IMR-90 (cell line): ENCODE results near the gene SCD. TPM values are rescaled to one million over a fixed set of nuclear protein-coding genes. Genes with fewer than 3 reads are reported as not detected.

Experiments used
- ATAC-seq: fragments of 200-7000 bp; cut with Tn5 transposase; 2 replicates; pipeline ENCODE4 v1.9.1; 2020; ENCODE audit warnings: low read depth, mild to moderate bottlenecking, moderate library complexity
- BruUV-seq: library from RNA; stranded (reverse); fragments of 400-500 nt; replicated peaks from 2 replicates; lab custom pipeline; 2021; lab: Mats Ljungman, UMichigan
- CTCF ChIA-PET: fragments of 300-600 bp; formaldehyde crosslinking; extraction: SDS; loops from one replicate; lab custom pipeline; 2021; ENCODE audit warnings: antibody characterized with exemption; lab: Yijun Ruan, JAX
- POLR2A ChIA-PET: fragments of 300-600 bp; sonication (Branson Sonifier 250); formaldehyde crosslinking; loops from one replicate; lab custom pipeline; 2022; ENCODE audit warnings: antibody characterized with exemption; ENCODE audit not compliant: unreplicated experiment; lab: Charles Lee
- DNase-seq: peaks from one replicate; pipeline ENCODE4 v3.0.0; 2013
- H2AFZ ChIP-seq: replicated peaks from 2 replicates; pipeline ENCODE3; 2013; ENCODE audit warnings: low read length, mild to moderate bottlenecking; ENCODE audit not compliant: poor library complexity
- H2AK5ac ChIP-seq: 2 replicates; pipeline ENCODE4 v1.6.1; 2013; ENCODE audit warnings: low read depth, low read length, inconsistent platforms
- H2AK9ac ChIP-seq: replicated peaks from 2 replicates; pipeline ENCODE3; 2013; ENCODE audit warnings: mild to moderate bottlenecking, low read depth, low read length, moderate library complexity; ENCODE audit not compliant: poor library complexity
- H2BK120ac ChIP-seq: 2 replicates; pipeline ENCODE4 v1.6.1; 2013; ENCODE audit warnings: low read depth, low read length, inconsistent platforms
- H2BK15ac ChIP-seq: 3 replicates; pipeline ENCODE4 v1.6.1; 2013; ENCODE audit warnings: low read depth, low read length, inconsistent platforms
- H2BK20ac ChIP-seq: 2 replicates; pipeline ENCODE4 v1.6.1; 2013; ENCODE audit warnings: low read depth, mild to moderate bottlenecking, inconsistent platforms, low read length, moderate library complexity
- H2BK5ac ChIP-seq: 2 replicates; pipeline ENCODE4 v1.6.1; 2013; ENCODE audit warnings: mild to moderate bottlenecking, low read depth, low read length, inconsistent platforms; ENCODE audit not compliant: poor library complexity, severe bottlenecking
- H3K14ac ChIP-seq: replicated peaks from 2 replicates; pipeline ENCODE4 v1.6.1; 2013; ENCODE audit warnings: low read depth, low read length, inconsistent platforms
- H3K18ac ChIP-seq: 2 replicates; pipeline ENCODE4 v1.6.1; 2013; ENCODE audit warnings: low read depth, low read length, control low read depth
- H3K23ac ChIP-seq: 2 replicates; pipeline ENCODE4 v1.6.1; 2013; ENCODE audit warnings: low read depth, low read length, inconsistent platforms
- H3K27ac ChIP-seq: 2 replicates; pipeline ENCODE4 v1.5.1; 2013; ENCODE audit warnings: mild to moderate bottlenecking, control low read depth, low read length; ENCODE audit not compliant: insufficient read depth
- H3K27me3 ChIP-seq: 2 replicates; pipeline ENCODE4 v1.6.1; 2013; ENCODE audit warnings: low read length; ENCODE audit not compliant: control insufficient read depth, insufficient read depth
- H3K36me3 ChIP-seq: 2 replicates; pipeline ENCODE4 v1.6.1; 2013; ENCODE audit warnings: low read length, mixed read lengths; ENCODE audit not compliant: control insufficient read depth, insufficient read depth
- H3K4ac ChIP-seq: 2 replicates; pipeline ENCODE4 v1.6.1; 2013; ENCODE audit warnings: low read depth, low read length, inconsistent platforms
- H3K4me1 ChIP-seq: 2 replicates; pipeline ENCODE4 v1.6.1; 2013; ENCODE audit warnings: low read length, mixed read lengths; ENCODE audit not compliant: control insufficient read depth, insufficient read depth
- H3K4me2 ChIP-seq: 2 replicates; pipeline ENCODE4 v1.6.1; 2013; ENCODE audit warnings: low read depth, mild to moderate bottlenecking, control low read depth, low read length, moderate library complexity
- H3K4me3 ChIP-seq: 2 replicates; pipeline ENCODE4 v1.5.1; 2013; ENCODE audit warnings: low read depth, mild to moderate bottlenecking, control low read depth, low read length, moderate library complexity; ENCODE audit not compliant: insufficient read depth
- H3K56ac ChIP-seq: 2 replicates; pipeline ENCODE4 v1.6.1; 2013; ENCODE audit warnings: low read length, inconsistent platforms; ENCODE audit not compliant: insufficient read depth; ENCODE audit errors: extremely low read depth
- H3K79me1 ChIP-seq, 2 experiments: 2 replicates each; pipeline ENCODE4 v1.6.1; 2013; ENCODE audit warnings: low read length in 2 of 2, inconsistent platforms in 1 of 2, low read depth in 1 of 2
- H3K9ac ChIP-seq: 2 replicates; pipeline ENCODE4 v1.6.1; 2013; ENCODE audit warnings: low read depth, low read length, control low read depth
- H3K9me1 ChIP-seq: 2 replicates; pipeline ENCODE4 v1.6.1; 2013; ENCODE audit warnings: low read length, inconsistent platforms; ENCODE audit not compliant: insufficient read depth
- H3K9me3 ChIP-seq: 2 replicates; pipeline ENCODE4 v1.6.1; 2013; ENCODE audit warnings: low read length; ENCODE audit not compliant: control insufficient read depth, insufficient read depth
- H4K20me1 ChIP-seq: 2 replicates; pipeline ENCODE4 v1.6.1; 2013; ENCODE audit warnings: low read length, inconsistent platforms; ENCODE audit not compliant: insufficient read depth
- H4K5ac ChIP-seq: 2 replicates; pipeline ENCODE4 v1.6.1; 2013; ENCODE audit warnings: mild to moderate bottlenecking, low read depth, low read length, control low read depth
- H4K8ac ChIP-seq, 2 experiments: 2 replicates each; pipeline ENCODE4 v1.6.1; 2013; ENCODE audit warnings: low read depth in 2 of 2, low read length in 2 of 2, control low read depth in 1 of 2, inconsistent platforms in 1 of 2
- H4K91ac ChIP-seq: 2 replicates; pipeline ENCODE4 v1.6.1; 2013; ENCODE audit warnings: low read depth, low read length, inconsistent platforms; ENCODE audit not compliant: insufficient read depth
- BHLHE40 ChIP-seq: fragments of 150-350 bp; IDR thresholded peaks from 2 replicates; pipeline ENCODE4 v1.6.1; 2016; ENCODE audit warnings: mild to moderate bottlenecking, low read depth, low read length
- CEBPB ChIP-seq: IDR thresholded peaks from 2 replicates; pipeline ENCODE4 v1.6.1; 2012; ENCODE audit warnings: low read depth, low read length, improper control_type of control experiment
- CHD1 ChIP-seq: IDR thresholded peaks from 2 replicates; pipeline ENCODE4 v1.6.1; 2012; ENCODE audit warnings: low read depth, low read length, improper control_type of control experiment
- CTCF ChIP-seq: conservative IDR thresholded peaks from 2 replicates; pipeline ENCODE4 v1.5.1; 2012; ENCODE audit warnings: mild to moderate bottlenecking, low read depth, low read length, improper control_type of control experiment
- FOS ChIP-seq: fragments of 150-350 bp; IDR thresholded peaks from 2 replicates; pipeline ENCODE4 v1.6.1; 2016; ENCODE audit warnings: low read depth, low read length
- MAFK ChIP-seq: IDR thresholded peaks from 2 replicates; pipeline ENCODE4 v1.6.1; 2012; ENCODE audit warnings: low read depth, low read length, improper control_type of control experiment
- MAZ ChIP-seq: IDR thresholded peaks from 2 replicates; pipeline ENCODE4 v1.6.1; 2012; ENCODE audit warnings: low read depth, mild to moderate bottlenecking, low read length, improper control_type of control experiment, moderate library complexity, borderline replicate concordance
- MXI1 ChIP-seq: IDR thresholded peaks from 2 replicates; pipeline ENCODE4 v1.6.1; 2012; ENCODE audit warnings: low read depth, mild to moderate bottlenecking, low read length, moderate library complexity, borderline replicate concordance
- NFE2L2 ChIP-seq: fragments of 150-350 bp; IDR thresholded peaks from 2 replicates; pipeline ENCODE4 v1.6.1; 2016; ENCODE audit warnings: low read depth, mild to moderate bottlenecking, low read length
- POLR2A ChIP-seq: IDR thresholded peaks from 2 replicates; pipeline ENCODE4 v1.6.1; 2012; ENCODE audit warnings: mild to moderate bottlenecking, low read depth, low read length
- RAD21 ChIP-seq: IDR thresholded peaks from 2 replicates; pipeline ENCODE4 v1.6.1; 2012; ENCODE audit warnings: low read length, improper control_type of control experiment
- RCOR1 ChIP-seq: IDR thresholded peaks from 2 replicates; pipeline ENCODE4 v1.6.1; 2012; ENCODE audit warnings: mild to moderate bottlenecking, low read length, improper control_type of control experiment; ENCODE audit not compliant: insufficient replicate concordance
- RFX5 ChIP-seq: IDR thresholded peaks from 2 replicates; pipeline ENCODE4 v1.8.0; 2012; ENCODE audit warnings: low read depth, mild to moderate bottlenecking, low read length, moderate library complexity
- SMC3 ChIP-seq: fragments of 150-350 bp; IDR thresholded peaks from 2 replicates; pipeline ENCODE4 v1.6.1; 2016; ENCODE audit warnings: low read depth, mild to moderate bottlenecking, antibody characterized with exemption, low read length, moderate library complexity
- WGBS, 2 experiments: methylation state at CpG; one replicate each; pipeline versions ENCODE4 v1.1.5 to v1.1.7; 2013; ENCODE audit warnings: missing lambda C conversion rate in 2 of 2; ENCODE audit not compliant: insufficient read length in 1 of 2; ENCODE audit errors: extremely low coverage in 2 of 2; 5-methylcytosine and 5-hydroxymethylcytosine counted together
- dilution Hi-C: fragments of 300-500 bp; cut with HindIII; formaldehyde crosslinking; loops from one replicate; pipeline ENCODE4 v1.14.3; 2018; ENCODE audit warnings: low sequenced_read_pairs; ENCODE audit not compliant: unreplicated experiment
- in situ Hi-C: fragments of 300-500 bp; cut with MboI; formaldehyde crosslinking; loops from 3 replicates; pipeline ENCODE4 v1.14.3; 2019; ENCODE audit warnings: low sequenced_read_pairs, inconsistent platforms, mixed read lengths
- intact Hi-C: fragments of 100-400 bp; cut with micrococcal nuclease; formaldehyde crosslinking; loops from 2 replicates; pipeline ENCODE4 v1.10.0; 2022
- polyA plus RNA-seq, 3 experiments: library from polyadenylated mRNA; depleted of rRNA; stranded (reverse); fragments of >200 nt; gene quantifications; 2 replicates each; pipeline ENCODE4 v1.2.3, GENCODE V29; 2012; ENCODE audit warnings: low replicate concordance in 1 of 3
- total RNA-seq: library from RNA; depleted of rRNA; stranded (reverse); fragments of >200 nt; gene quantifications from 2 replicates; pipeline ENCODE4 v1.2.3, GENCODE V29; 2012
- TF ChIP-seq, protein P1 (sequence below): fragments of 150-350 bp; IDR thresholded peaks from 2 replicates; pipeline ENCODE4 v1.6.1; 2017; ENCODE audit warnings: mild to moderate bottlenecking, antibody characterized with exemption, low read length, low read depth
- TF ChIP-seq, protein P2 (sequence below): fragments of 150-350 bp; IDR thresholded peaks from 2 replicates; pipeline ENCODE4 v1.6.1; 2016; ENCODE audit warnings: low read depth, mild to moderate bottlenecking, low read length, moderate library complexity, borderline replicate concordance

SCD gene
- total and polyA plus RNA-seq, 2 of the 4 experiments (the other 2 are of a cell fraction): 50.7 to 65.1 TPM

DNA sequence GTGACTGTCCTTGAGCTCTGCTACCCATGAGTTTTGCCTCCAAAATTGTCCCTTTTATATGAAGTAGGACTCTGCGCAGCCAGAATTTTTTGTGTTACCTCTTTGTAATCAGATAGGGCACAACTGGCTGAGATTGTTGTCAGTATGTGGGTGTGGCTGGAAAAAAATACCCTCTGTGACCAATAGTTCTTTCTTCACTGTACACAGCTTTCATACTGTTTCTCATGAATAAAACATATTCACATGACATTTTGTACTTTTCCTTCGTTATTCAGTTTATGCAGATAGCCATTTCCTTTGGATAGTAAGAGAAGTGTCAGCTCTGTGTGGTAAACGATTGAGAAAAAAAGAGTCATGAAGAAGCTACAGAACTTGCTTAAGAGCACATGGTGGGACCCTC lies 66.1 kb downstream of the SCD start:
- intact Hi-C loops (no loop called here), dilution Hi-C loops (no loop called here), in situ Hi-C loops (no loop called here)
- H3K36me3 ChIP-seq: no peaks in the 10 kb centered on the region
- H3K9ac ChIP-seq: no peak overlapping the region
- H3K27ac ChIP-seq: no peak overlapping the region
- no peak overlapping the region for H2BK20ac ChIP-seq
- peaks cover 13% of the 10 kb centered on the region for H3K27me3 ChIP-seq
- no peaks in the 10 kb centered on the region for H3K9me1 ChIP-seq
- H3K18ac ChIP-seq: no peak overlapping the region
- no peak overlapping the region for H3K23ac ChIP-seq
- H3K9me3 ChIP-seq: no peaks in the 10 kb centered on the region
- no peak overlapping the region for H2BK5ac ChIP-seq
- ATAC-seq (no peak), DNase-seq (no peak)
- no peak overlapping the region for H2BK120ac ChIP-seq
- no peak overlapping the region for H4K5ac ChIP-seq
- H3K14ac ChIP-seq: no peak overlapping the region
- no peak overlapping the region for H2AFZ ChIP-seq
- no peak overlapping the region for H4K91ac ChIP-seq
- no CpG with 5 or more reads among the region's 3 CpGs for WGBS, 2 experiments
- no peak overlapping the region for H2BK15ac ChIP-seq
- CTCF ChIA-PET: no interaction called here
- no peak overlapping the region for H2AK5ac ChIP-seq
- H4K8ac ChIP-seq: no peak overlapping the region
- no peak overlapping the region for H2AK9ac ChIP-seq
- no peaks in the 10 kb centered on the region for H4K20me1 ChIP-seq
- no peaks in the 10 kb centered on the region for H3K79me1 ChIP-seq
- no peak overlapping the region for H3K4me3 ChIP-seq
- POLR2A ChIA-PET: no interaction called here
- H3K4me2 ChIP-seq: no peak overlapping the region
- H3K56ac ChIP-seq: no peak overlapping the region
- no peaks in the 10 kb centered on the region for H3K4me1 ChIP-seq
- no TSS peak for BruUV-seq
- no peak for TF ChIP-seq MXI1
- TF ChIP-seq, protein P1, sequence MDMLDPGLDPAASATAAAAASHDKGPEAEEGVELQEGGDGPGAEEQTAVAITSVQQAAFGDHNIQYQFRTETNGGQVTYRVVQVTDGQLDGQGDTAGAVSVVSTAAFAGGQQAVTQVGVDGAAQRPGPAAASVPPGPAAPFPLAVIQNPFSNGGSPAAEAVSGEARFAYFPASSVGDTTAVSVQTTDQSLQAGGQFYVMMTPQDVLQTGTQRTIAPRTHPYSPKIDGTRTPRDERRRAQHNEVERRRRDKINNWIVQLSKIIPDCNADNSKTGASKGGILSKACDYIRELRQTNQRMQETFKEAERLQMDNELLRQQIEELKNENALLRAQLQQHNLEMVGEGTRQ: no peak
- TF ChIP-seq RAD21: no peak
- no peak for TF ChIP-seq RFX5
- TF ChIP-seq POLR2A: no peak
- no peak for TF ChIP-seq BHLHE40
- no peak for TF ChIP-seq CEBPB
- no peak for TF ChIP-seq MAZ
- TF ChIP-seq RCOR1: no peak
- no peak for TF ChIP-seq FOS
- TF ChIP-seq CTCF: no peak
- TF ChIP-seq, protein P2, sequence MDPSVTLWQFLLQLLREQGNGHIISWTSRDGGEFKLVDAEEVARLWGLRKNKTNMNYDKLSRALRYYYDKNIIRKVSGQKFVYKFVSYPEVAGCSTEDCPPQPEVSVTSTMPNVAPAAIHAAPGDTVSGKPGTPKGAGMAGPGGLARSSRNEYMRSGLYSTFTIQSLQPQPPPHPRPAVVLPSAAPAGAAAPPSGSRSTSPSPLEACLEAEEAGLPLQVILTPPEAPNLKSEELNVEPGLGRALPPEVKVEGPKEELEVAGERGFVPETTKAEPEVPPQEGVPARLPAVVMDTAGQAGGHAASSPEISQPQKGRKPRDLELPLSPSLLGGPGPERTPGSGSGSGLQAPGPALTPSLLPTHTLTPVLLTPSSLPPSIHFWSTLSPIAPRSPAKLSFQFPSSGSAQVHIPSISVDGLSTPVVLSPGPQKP: no peak
- no peak for TF ChIP-seq SMC3
- no peak for TF ChIP-seq NFE2L2
- TF ChIP-seq CHD1: no peak
- TF ChIP-seq MAFK: no peak
- H3K4ac ChIP-seq: no peak overlapping the region
